Muscle of leg (tissue), 11 donors: ENCODE results near the gene SPATA33. TPM values are rescaled to one million over a fixed set of nuclear protein-coding genes. Genes with fewer than 3 reads are reported as not detected.

ENCODE experiments used
- DNase-seq: peaks from one replicate; pipeline ENCODE4 v3.0.0; 2013
- H3K27ac ChIP-seq: one replicate; pipeline ENCODE4 v1.5.1; 2013; ENCODE audit warnings: mild to moderate bottlenecking, low read length, control low read depth
- H3K27me3 ChIP-seq: one replicate; pipeline ENCODE4 v1.6.1; 2013; ENCODE audit warnings: low read length; ENCODE audit not compliant: control insufficient read depth, insufficient read depth
- H3K36me3 ChIP-seq: one replicate; pipeline ENCODE4 v1.6.1; 2013; ENCODE audit warnings: low read length; ENCODE audit not compliant: control insufficient read depth, insufficient read depth
- H3K4me1 ChIP-seq: one replicate; pipeline ENCODE4 v1.6.1; 2013; ENCODE audit warnings: low read length; ENCODE audit not compliant: control insufficient read depth, insufficient read depth
- H3K4me3 ChIP-seq: one replicate; pipeline ENCODE4 v1.5.1; 2013; ENCODE audit warnings: low read length, control low read depth
- H3K9me3 ChIP-seq: replicated peaks from 2 replicates; pipeline ENCODE4 v1.6.1; 2013; ENCODE audit warnings: low read depth, low read length; ENCODE audit not compliant: control insufficient read depth
- WGBS: methylation state at CpG from one replicate; pipeline ENCODE4 v1.1.5; 2013; ENCODE audit warnings: missing lambda C conversion rate; ENCODE audit not compliant: insufficient coverage; 5-methylcytosine and 5-hydroxymethylcytosine counted together
- polyA plus RNA-seq, 8 donors: library from polyadenylated mRNA; unstranded; fragments of 120-200 nt; gene quantifications; one replicate each; pipeline versions ENCODE4 v1.2.1 to v1.2.3, GENCODE V29; 2013; ENCODE audit warnings: inconsistent platforms in 1 of 8, low replicate concordance in 1 of 8; ENCODE audit not compliant: insufficient read length in 8 of 8, insufficient read depth in 1 of 8
- total RNA-seq: library from RNA; stranded (reverse); fragments of 120-200 nt; gene quantifications from one replicate; pipeline ENCODE4 v1.2.4, GENCODE V29; 2013

Gene SPATA33
- total and polyA plus RNA-seq, 9 donors, result 2.7 to 7.1 (median 4.7) TPM

- Histone ChIP-seq H3K27ac (no peak overlapping the region), H3K36me3 (no peaks in the 10 kb centered on the region), H3K4me3 (no peak overlapping the region), H3K9me3 (no peaks in the 10 kb centered on the region), H3K27me3 (peaks cover 11% of the 10 kb centered on the region), H3K4me1 (peaks cover 13% of the 10 kb centered on the region)
- DNase-seq, result no peak
- 78% methylated on average over 20 of the region's 20 CpGs for WGBS
Observed at GRCh38 chr16:89616623-89617022, 41.0 kb upstream of the SPATA33 start.

GRCh38 chr16:89617036-89617435 is 40.6 kb upstream of the SPATA33 start:
- Histone ChIP-seq H3K4me1 (peaks cover 13% of the 10 kb centered on the region), H3K27me3 (peaks cover 11% of the 10 kb centered on the region), H3K4me3 (no peak overlapping the region), H3K9me3 (no peaks in the 10 kb centered on the region), H3K27ac (no peak overlapping the region), H3K36me3 (no peaks in the 10 kb centered on the region)
- WGBS, result 51% methylated on average over 6 of the region's 6 CpGs
- DNase-seq, result no peak

GRCh38 chr16:89618109-89618998 is 39.3 kb upstream of the SPATA33 start:
- no peak for DNase-seq
- Histone ChIP-seq H3K27me3 (peaks cover 19% of the 10 kb centered on the region), H3K27ac (no peak overlapping the region), H3K4me3 (no peak overlapping the region), H3K4me1 (peaks cover 9% of the 10 kb centered on the region), H3K9me3 (no peaks in the 10 kb centered on the region), H3K36me3 (no peaks in the 10 kb centered on the region)
- WGBS, result 15% methylated on average over 3 of the region's 16 CpGs

- Histone ChIP-seq H3K27ac (no peak overlapping the region), H3K9me3 (no peaks in the 10 kb centered on the region), H3K36me3 (no peaks in the 10 kb centered on the region), H3K27me3 (peaks cover 32% of the 10 kb centered on the region), H3K4me1 (peaks cover 6% of the 10 kb centered on the region), H3K4me3 (no peak overlapping the region)
- no peak for DNase-seq
- 5% methylated on average over 3 of the region's 12 CpGs for WGBS
Observed at GRCh38 chr16:89619840-89620239, 37.8 kb upstream of the SPATA33 start.

GRCh38 chr16:89620406-89620841 is 37.2 kb upstream of the SPATA33 start:
- 63% methylated on average over 12 of the region's 16 CpGs for WGBS
- Histone ChIP-seq H3K4me1 (peaks cover 5% of the 10 kb centered on the region), H3K27me3 (peaks cover 38% of the 10 kb centered on the region), H3K4me3 (no peak overlapping the region), H3K9me3 (no peaks in the 10 kb centered on the region), H3K36me3 (no peaks in the 10 kb centered on the region), H3K27ac (no peak overlapping the region)
- no peak for DNase-seq

- Histone ChIP-seq H3K9me3 (no peaks in the 10 kb centered on the region), H3K4me3 (no peak overlapping the region), H3K27me3 (peaks cover 40% of the 10 kb centered on the region), H3K4me1 (peaks cover 2% of the 10 kb centered on the region), H3K27ac (no peak overlapping the region), H3K36me3 (no peaks in the 10 kb centered on the region)
- DNase-seq, result no peak
- 60% methylated on average over 15 of the region's 18 CpGs for WGBS
Observed at GRCh38 chr16:89621136-89621697, 36.4 kb upstream of the SPATA33 start.

- DNase-seq, result no peak
- Histone ChIP-seq H3K4me1 (peaks cover 2% of the 10 kb centered on the region), H3K36me3 (no peaks in the 10 kb centered on the region), H3K27ac (no peak overlapping the region), H3K4me3 (no peak overlapping the region), H3K27me3 (peaks cover 40% of the 10 kb centered on the region), H3K9me3 (no peaks in the 10 kb centered on the region)
- WGBS, result 71% methylated on average over 20 of the region's 32 CpGs
Observed at GRCh38 chr16:89621698-89622409, 35.8 kb upstream of the SPATA33 start.

GRCh38 chr16:89623511-89624261 is 34.0 kb upstream of the SPATA33 start:
- H3K4me1 ChIP-seq, result peaks cover 2% of the 10 kb centered on the region
- peaks cover 40% of the 10 kb centered on the region for H3K27me3 ChIP-seq
- H3K9me3 ChIP-seq, result no peaks in the 10 kb centered on the region
- H3K36me3 ChIP-seq, result no peaks in the 10 kb centered on the region
- peak; percentile 46 for DNase-seq
- WGBS, result 24% methylated on average over 26 of the region's 28 CpGs
- no peak overlapping the region for H3K27ac ChIP-seq
- no peak overlapping the region for H3K4me3 ChIP-seq

GRCh38 chr16:89624777-89625761 is 32.6 kb upstream of the SPATA33 start:
- WGBS, result 38% methylated on average over 7 of the region's 21 CpGs
- H3K27ac ChIP-seq, result no peak overlapping the region
- H3K27me3 ChIP-seq, result peaks cover 42% of the 10 kb centered on the region
- H3K4me3 ChIP-seq, result no peak overlapping the region
- H3K36me3 ChIP-seq, result no peaks in the 10 kb centered on the region
- peaks cover 2% of the 10 kb centered on the region for H3K9me3 ChIP-seq
- no peak for DNase-seq
- H3K4me1 ChIP-seq, result peaks cover 2% of the 10 kb centered on the region
